ENCODE results near the gene VWC2L.

Gene VWC2L

DNA sequence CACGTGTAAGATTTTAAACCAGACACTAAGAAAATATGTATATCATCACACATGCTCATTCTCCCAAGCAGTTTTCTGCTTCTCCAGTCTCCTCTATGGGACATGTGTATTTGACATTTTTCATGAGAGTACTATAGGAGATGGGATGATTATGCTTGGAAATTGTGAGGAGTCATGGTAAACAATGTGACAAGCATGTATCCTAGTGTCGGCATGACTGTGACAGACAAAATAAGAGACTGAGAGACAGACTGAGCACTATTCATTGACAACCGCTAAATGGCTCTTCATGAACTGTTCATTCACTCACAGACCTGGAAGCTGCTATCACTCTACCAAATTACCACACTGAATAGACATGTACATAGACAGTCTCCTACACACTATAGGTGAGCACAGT lies 127.1 kb downstream of the VWC2L start:
- H3K36me3 ChIP-seq (ENCODE audit: insufficient read depth, low read length): no peaks in the 10 kb centered on the region
- no peaks in the 10 kb centered on the region for H3K9me3 ChIP-seq (ENCODE audit: insufficient read depth, low read depth, low read length)
- no peak overlapping the region for H3K4me3 ChIP-seq (ENCODE audit: low read length)
- H3K27ac ChIP-seq (ENCODE audit: low read depth, low read length): no peak overlapping the region
- no peak overlapping the region for H3K9ac ChIP-seq (ENCODE audit: low read depth, low read length)
- 52% methylated on average over 2 of the region's 3 CpGs for WGBS
- H3K4me1 ChIP-seq (ENCODE audit: insufficient read depth, low read length): no peaks in the 10 kb centered on the region
- no peaks in the 10 kb centered on the region for H3K27me3 ChIP-seq (ENCODE audit: insufficient read depth, low read length)

DNA sequence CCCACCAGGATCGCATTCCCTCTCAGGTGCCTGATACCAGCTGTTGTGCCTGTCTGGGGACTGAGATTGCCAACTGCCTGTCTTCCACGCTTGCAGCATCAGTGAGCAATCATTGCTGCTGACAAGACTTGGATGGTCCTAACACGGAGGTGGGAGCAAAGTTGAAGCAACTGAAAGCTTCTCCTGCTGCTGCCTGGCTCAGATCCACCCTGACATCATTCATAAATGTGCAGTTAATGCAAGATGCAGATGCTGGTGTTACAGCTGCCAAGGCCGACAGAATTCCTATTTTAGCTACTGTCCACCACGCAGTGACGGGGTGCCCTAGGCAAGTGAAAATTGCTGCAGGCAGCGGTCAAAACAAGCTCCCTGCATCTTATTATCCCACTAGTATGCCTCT lies 131.4 kb downstream of the VWC2L start:
- H3K36me3 ChIP-seq (ENCODE audit: insufficient read depth, low read length): no peaks in the 10 kb centered on the region
- H3K4me3 ChIP-seq (ENCODE audit: low read length): no peak overlapping the region
- H3K27me3 ChIP-seq (ENCODE audit: insufficient read depth, low read length): no peaks in the 10 kb centered on the region
- H3K9me3 ChIP-seq (ENCODE audit: insufficient read depth, low read depth, low read length): no peaks in the 10 kb centered on the region
- no peak overlapping the region for H3K27ac ChIP-seq (ENCODE audit: low read depth, low read length)
- 92% methylated on average over 7 of the region's 7 CpGs for WGBS
- no peak overlapping the region for H3K9ac ChIP-seq (ENCODE audit: low read depth, low read length)
- no peaks in the 10 kb centered on the region for H3K4me1 ChIP-seq (ENCODE audit: insufficient read depth, low read length)

DNA sequence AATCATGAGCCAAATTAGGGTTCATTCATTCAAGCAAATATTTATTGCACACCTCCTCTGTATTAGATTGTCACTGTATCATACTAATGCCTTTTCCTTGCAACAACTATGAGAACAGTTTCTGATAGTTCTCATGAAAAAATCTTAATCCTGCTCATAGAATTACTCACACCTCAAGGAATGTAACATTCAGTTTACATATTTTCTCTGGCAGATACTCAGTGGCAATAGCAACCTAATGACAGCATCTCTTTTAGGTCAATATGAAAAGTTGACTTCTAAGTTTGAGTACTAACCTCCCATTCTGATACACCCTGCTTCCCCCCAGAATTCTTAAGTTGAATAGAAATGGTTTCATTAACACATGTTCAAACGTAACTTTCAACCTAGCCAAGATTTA lies 132.0 kb downstream of the VWC2L start:
- Histone ChIP-seq H3K4me3 (ENCODE audit: low read length) (no peak overlapping the region), H3K27me3 (ENCODE audit: insufficient read depth, low read length) (no peaks in the 10 kb centered on the region), H3K4me1 (ENCODE audit: insufficient read depth, low read length) (no peaks in the 10 kb centered on the region), H3K9ac (ENCODE audit: low read depth, low read length) (no peak overlapping the region), H3K36me3 (ENCODE audit: insufficient read depth, low read length) (no peaks in the 10 kb centered on the region), H3K27ac (ENCODE audit: low read depth, low read length) (no peak overlapping the region), H3K9me3 (ENCODE audit: insufficient read depth, low read depth, low read length) (no peaks in the 10 kb centered on the region)
- WGBS: 80% methylated on average over 1 of the region's 1 CpG

DNA sequence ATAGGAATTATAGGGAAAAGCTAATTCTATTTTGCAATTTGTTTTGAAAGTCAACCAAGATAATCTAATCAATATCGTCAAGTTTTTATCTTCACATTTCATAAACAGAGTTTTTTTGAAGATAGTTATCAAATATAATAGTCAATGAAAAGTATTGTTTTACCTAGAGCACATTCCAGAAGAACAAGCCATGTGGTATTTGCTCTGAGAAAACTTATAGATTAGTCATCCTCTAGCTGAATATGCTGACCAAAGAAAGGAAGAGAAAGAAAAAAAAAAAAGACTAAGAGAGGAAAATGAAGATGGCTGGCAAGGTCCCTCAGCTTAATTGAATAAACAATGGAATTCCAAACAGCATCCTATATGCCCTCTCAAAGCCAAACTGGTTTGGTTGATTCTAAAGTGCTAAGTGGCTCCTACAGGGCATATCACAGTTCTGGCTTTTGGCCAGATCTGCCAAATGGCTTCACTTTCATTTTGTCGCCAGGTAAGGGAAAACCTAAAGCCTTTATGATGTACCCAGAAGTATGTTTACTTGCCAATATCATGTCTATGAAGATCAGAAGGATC lies 132.6 kb downstream of the VWC2L start:
- H3K27me3 ChIP-seq (ENCODE audit: insufficient read depth, low read length): no peaks in the 10 kb centered on the region
- no peaks in the 10 kb centered on the region for H3K36me3 ChIP-seq (ENCODE audit: insufficient read depth, low read length)
- no peak overlapping the region for H3K4me3 ChIP-seq (ENCODE audit: low read length)
- H3K9me3 ChIP-seq (ENCODE audit: insufficient read depth, low read depth, low read length): no peaks in the 10 kb centered on the region
- no peak overlapping the region for H3K9ac ChIP-seq (ENCODE audit: low read depth, low read length)
- no peaks in the 10 kb centered on the region for H3K4me1 ChIP-seq (ENCODE audit: insufficient read depth, low read length)
- 100% methylated on average over 1 of the region's 2 CpGs for WGBS
- H3K27ac ChIP-seq (ENCODE audit: low read depth, low read length): no peak overlapping the region

DNA sequence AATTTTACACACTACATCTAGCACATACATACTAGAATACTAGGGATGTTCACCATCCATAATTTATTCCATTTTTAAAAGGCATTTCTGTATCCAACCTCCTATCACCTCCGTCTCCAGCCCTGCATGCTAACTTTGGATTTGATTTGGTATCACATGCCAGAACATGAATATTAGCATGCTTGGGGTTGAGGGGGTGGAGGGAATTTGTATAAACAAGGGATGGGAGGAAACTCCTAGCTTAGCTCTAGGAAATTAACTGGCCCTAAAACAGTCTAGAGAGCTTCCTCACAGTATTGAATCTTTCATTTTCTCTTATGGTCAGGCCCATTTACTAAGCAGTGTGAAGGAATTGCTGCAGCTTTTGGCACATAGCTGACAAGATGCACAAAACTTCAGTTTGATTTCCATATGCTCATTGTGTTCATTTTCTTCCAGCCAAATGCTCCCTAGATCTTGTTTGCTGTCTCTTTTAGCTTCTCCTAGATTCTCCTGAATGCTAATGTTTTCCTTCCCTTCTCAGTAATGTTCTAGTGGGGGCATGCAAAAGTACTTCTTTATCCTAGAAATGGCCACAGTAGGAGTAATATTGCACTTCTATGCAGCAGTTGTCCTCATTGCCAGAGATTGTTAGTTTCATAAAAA lies 135.2 kb downstream of the VWC2L start:
- H3K4me1 ChIP-seq (ENCODE audit: insufficient read depth, low read length): no peaks in the 10 kb centered on the region
- no peak overlapping the region for H3K27ac ChIP-seq (ENCODE audit: low read depth, low read length)
- no peaks in the 10 kb centered on the region for H3K27me3 ChIP-seq (ENCODE audit: insufficient read depth, low read length)
- no peak overlapping the region for H3K4me3 ChIP-seq (ENCODE audit: low read length)
- H3K9ac ChIP-seq (ENCODE audit: low read depth, low read length): no peak overlapping the region
- H3K9me3 ChIP-seq (ENCODE audit: insufficient read depth, low read depth, low read length): no peaks in the 10 kb centered on the region
- no peaks in the 10 kb centered on the region for H3K36me3 ChIP-seq (ENCODE audit: insufficient read depth, low read length)
- WGBS: 83% methylated on average over 1 of the region's 1 CpG

DNA sequence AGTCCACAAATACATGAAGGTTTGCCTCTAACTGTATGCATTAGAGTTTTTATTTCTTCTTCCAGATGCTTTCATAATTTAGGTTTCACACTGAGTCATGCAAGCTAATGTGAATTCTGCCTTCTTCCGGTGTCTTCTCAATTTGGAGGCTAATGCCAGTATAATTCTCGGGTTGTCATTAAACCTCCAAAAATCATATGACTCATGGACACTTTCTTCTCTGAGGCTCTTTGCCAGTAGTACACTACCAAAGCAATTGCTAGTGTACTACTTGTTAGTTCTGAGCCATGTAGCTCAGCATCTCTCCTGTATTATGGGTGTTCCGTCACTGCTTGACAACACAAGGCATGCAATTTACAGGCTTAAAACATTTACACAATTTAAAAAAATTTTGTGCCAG lies 137.1 kb downstream of the VWC2L start:
- Histone ChIP-seq H3K27ac (ENCODE audit: low read depth, low read length) (no peak overlapping the region), H3K9me3 (ENCODE audit: insufficient read depth, low read depth, low read length) (no peaks in the 10 kb centered on the region), H3K9ac (ENCODE audit: low read depth, low read length) (no peak overlapping the region), H3K36me3 (ENCODE audit: insufficient read depth, low read length) (no peaks in the 10 kb centered on the region), H3K4me1 (ENCODE audit: insufficient read depth, low read length) (no peaks in the 10 kb centered on the region), H3K4me3 (ENCODE audit: low read length) (no peak overlapping the region), H3K27me3 (ENCODE audit: insufficient read depth, low read length) (no peaks in the 10 kb centered on the region)
- 60% methylated on average over 3 of the region's 3 CpGs for WGBS

DNA sequence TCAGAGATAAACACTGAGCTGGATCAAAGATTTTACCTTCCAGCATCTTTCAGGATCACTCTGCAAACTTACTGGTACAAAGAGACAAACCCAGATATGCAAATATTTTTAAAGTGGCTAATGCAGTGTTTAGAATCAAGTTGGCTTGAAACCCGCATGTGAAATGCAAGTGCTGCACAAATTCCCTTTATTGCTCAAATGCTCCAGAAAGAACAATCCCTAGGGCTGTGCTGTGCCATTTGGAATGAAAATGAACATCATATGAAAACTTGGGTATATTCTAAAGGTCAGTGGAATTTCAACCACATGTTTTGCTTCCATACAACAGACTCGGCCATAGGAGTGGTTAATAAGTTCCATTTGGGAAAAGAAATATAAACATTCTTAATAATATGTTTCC lies 139.1 kb downstream of the VWC2L start:
- no peaks in the 10 kb centered on the region for H3K27me3 ChIP-seq (ENCODE audit: insufficient read depth, low read length)
- no peaks in the 10 kb centered on the region for H3K9me3 ChIP-seq (ENCODE audit: insufficient read depth, low read depth, low read length)
- no peak overlapping the region for H3K4me3 ChIP-seq (ENCODE audit: low read length)
- no peak overlapping the region for H3K9ac ChIP-seq (ENCODE audit: low read depth, low read length)
- H3K27ac ChIP-seq (ENCODE audit: low read depth, low read length): no peak overlapping the region
- no peaks in the 10 kb centered on the region for H3K36me3 ChIP-seq (ENCODE audit: insufficient read depth, low read length)
- 89% methylated on average over 1 of the region's 2 CpGs for WGBS
- no peaks in the 10 kb centered on the region for H3K4me1 ChIP-seq (ENCODE audit: insufficient read depth, low read length)

DNA sequence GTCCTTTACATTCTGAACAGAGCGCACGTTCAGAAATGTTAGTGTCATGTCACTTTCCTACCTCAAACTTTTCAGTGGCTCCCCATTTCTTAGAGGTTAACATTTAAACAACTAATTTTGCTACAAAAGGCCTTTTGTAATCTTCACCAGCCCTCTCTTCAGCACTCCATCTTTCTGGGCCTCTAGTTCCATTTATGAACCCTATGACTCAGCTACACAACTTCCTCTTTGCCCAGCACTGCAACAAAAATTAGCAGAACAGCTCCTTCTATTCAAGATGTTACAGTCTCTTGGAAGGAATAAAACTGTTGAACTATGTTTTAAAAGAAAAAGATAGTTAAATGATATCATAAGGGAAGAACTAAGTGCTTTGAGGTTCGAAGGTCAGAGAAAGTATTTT lies 139.9 kb downstream of the VWC2L start:
- WGBS: 93% methylated on average over 3 of the region's 3 CpGs
- no peaks in the 10 kb centered on the region for H3K4me1 ChIP-seq (ENCODE audit: insufficient read depth, low read length)
- H3K27ac ChIP-seq (ENCODE audit: low read depth, low read length): no peak overlapping the region
- no peaks in the 10 kb centered on the region for H3K9me3 ChIP-seq (ENCODE audit: insufficient read depth, low read depth, low read length)
- no peak overlapping the region for H3K4me3 ChIP-seq (ENCODE audit: low read length)
- no peak overlapping the region for H3K9ac ChIP-seq (ENCODE audit: low read depth, low read length)
- H3K27me3 ChIP-seq (ENCODE audit: insufficient read depth, low read length): no peaks in the 10 kb centered on the region
- H3K36me3 ChIP-seq (ENCODE audit: insufficient read depth, low read length): no peaks in the 10 kb centered on the region

DNA sequence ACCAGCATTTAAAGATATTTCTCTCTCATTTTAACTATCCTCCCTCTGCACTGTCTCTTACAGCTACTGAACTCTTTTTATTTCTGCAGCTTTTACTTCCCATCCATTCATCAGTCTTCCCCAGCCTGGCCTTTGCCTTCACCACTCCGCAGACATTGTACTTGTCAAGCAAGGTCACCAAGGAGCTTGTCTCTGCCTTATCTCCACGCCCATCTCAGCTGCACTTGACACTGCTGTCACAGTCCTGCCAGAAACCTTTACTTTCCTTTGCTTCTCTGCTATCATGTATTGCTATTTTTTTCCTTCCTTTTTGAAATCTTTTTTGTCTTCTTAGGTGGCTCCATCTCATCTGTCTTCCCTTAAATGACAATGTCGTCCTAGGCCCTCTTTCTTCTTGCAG lies 147.0 kb downstream of the VWC2L start:
- Histone ChIP-seq H3K9me3 (ENCODE audit: insufficient read depth, low read depth, low read length) (no peaks in the 10 kb centered on the region), H3K27me3 (ENCODE audit: insufficient read depth, low read length) (no peaks in the 10 kb centered on the region), H3K9ac (ENCODE audit: low read depth, low read length) (no peak overlapping the region), H3K27ac (ENCODE audit: low read depth, low read length) (no peak overlapping the region), H3K36me3 (ENCODE audit: insufficient read depth, low read length) (no peaks in the 10 kb centered on the region), H3K4me3 (ENCODE audit: low read length) (no peak overlapping the region), H3K4me1 (ENCODE audit: insufficient read depth, low read length) (no peaks in the 10 kb centered on the region)
- 92% methylated on average over 3 of the region's 3 CpGs for WGBS

DNA sequence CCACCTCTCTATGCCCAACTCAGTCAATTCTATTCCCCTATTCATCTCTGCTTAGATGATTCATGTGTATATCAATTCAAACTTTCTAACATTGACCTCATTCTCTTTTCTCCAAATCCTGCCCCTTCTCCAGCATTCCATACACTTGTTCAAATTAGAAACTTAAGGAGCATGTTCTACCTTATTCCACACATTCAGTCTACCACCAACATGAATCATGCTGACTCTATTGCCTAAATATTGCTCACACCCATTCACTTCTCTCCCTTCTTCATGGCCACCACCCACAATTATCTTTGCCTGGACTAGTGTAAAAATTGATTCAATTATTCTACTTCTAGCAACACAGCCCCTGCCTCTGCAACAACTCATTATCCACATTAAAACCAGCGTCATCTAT lies 147.5 kb downstream of the VWC2L start:
- no peak overlapping the region for H3K9ac ChIP-seq (ENCODE audit: low read depth, low read length)
- no peaks in the 10 kb centered on the region for H3K36me3 ChIP-seq (ENCODE audit: insufficient read depth, low read length)
- WGBS: no CpG with 5 or more reads among the region's 1 CpG
- H3K27me3 ChIP-seq (ENCODE audit: insufficient read depth, low read length): no peaks in the 10 kb centered on the region
- H3K4me1 ChIP-seq (ENCODE audit: insufficient read depth, low read length): no peaks in the 10 kb centered on the region
- no peak overlapping the region for H3K27ac ChIP-seq (ENCODE audit: low read depth, low read length)
- no peak overlapping the region for H3K4me3 ChIP-seq (ENCODE audit: low read length)
- H3K9me3 ChIP-seq (ENCODE audit: insufficient read depth, low read depth, low read length): no peaks in the 10 kb centered on the region

DNA sequence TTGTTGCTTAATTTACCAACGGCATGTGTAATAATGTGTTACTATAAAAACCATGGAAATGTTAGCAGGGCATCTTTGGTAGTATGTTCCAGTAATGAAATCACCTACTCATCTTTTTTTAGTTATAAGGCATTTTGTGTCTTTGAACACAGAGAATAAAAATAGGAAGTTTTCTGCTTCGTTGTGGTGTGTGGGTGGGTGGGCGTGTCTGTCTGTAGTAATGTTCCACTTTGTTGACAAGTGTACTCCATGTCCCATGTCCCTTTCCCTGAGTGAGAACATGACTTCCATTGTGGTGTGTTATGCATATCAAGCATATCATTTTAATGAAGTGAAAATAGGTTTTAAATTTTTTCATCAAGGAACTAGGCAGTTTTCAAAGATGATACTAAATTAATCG lies 149.3 kb downstream of the VWC2L start:
- Histone ChIP-seq H3K9ac (ENCODE audit: low read depth, low read length) (no peak overlapping the region), H3K4me1 (ENCODE audit: insufficient read depth, low read length) (no peaks in the 10 kb centered on the region), H3K27ac (ENCODE audit: low read depth, low read length) (no peak overlapping the region), H3K4me3 (ENCODE audit: low read length) (no peak overlapping the region), H3K27me3 (ENCODE audit: insufficient read depth, low read length) (no peaks in the 10 kb centered on the region), H3K36me3 (ENCODE audit: insufficient read depth, low read length) (no peaks in the 10 kb centered on the region), H3K9me3 (ENCODE audit: insufficient read depth, low read depth, low read length) (no peaks in the 10 kb centered on the region)
- 93% methylated on average over 4 of the region's 4 CpGs for WGBS
